ENCODE measurements around the gene TOP2B.

TOP2B gene

DNA sequence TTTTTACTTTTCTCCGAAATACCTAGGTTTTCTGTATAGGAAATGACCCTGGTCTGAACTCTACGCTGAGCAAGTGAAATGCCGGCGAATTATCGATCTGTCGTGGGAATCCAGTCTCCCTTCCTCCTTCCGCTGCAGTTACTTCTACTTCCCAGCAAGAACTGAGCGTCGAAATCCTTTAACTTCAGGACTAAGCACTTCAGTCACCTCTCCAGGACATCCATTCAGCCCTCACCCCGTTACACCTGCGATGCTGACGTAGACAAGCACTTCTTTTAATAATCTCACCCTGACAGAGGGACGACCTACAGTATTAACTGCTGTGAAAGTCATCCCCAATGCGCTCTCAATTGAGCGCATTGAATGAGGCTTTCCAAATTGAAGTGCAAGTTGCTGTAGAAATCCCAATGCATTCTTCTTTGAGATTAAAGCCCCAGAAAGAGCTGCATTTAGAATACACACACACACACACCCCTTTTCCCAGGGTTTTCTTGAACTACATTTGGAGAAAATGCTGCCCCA lies 1.3 kb downstream of the TOP2B start:
- Histone ChIP-seq H2AFZ (ENCODE audit: low read depth, low read length) (peak overlapping the region; percentile 52), H3K36me3 (ENCODE audit: insufficient read depth, low read length) (no peaks in the 10 kb centered on the region), H3K27me3 (ENCODE audit: insufficient read depth, low read length) (no peaks in the 10 kb centered on the region), H3K4me3 (ENCODE audit: low read length) (peak overlapping the region; percentile 82), H3K4me1 (ENCODE audit: insufficient read depth, low read length) (peaks cover 32% of the 10 kb centered on the region), H3K9me3 (ENCODE audit: low read length) (no peaks in the 10 kb centered on the region)

DNA sequence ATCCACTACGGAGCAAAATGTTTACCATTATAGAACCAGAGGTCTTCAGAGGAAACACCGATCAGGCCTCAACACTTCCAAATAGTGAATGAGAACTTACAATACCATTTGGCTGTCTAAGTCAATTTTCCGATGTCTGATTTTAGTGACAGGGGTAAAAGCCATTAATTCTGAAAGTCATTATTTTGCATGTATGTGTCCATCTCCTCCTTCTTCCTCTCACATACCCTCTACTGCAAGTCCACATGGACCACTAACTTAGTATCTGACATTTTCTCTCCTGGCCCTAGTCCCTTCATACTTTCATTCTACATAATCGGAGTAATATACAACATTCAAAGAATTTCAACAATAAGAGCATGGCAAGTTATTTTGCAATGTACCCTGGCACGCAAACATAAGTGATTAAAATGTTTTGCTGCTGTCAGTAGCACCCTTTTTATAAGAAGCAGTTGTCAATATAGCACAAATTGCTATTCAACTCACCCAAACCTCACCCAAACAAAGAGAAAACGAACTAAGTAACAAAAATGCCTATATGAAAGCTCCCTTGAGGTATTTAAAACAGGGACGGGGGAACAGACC lies 1.9 kb downstream of the TOP2B start:
- no peak overlapping the region for H2AFZ ChIP-seq (ENCODE audit: low read depth, low read length)
- H3K27me3 ChIP-seq (ENCODE audit: insufficient read depth, low read length): no peaks in the 10 kb centered on the region
- no peaks in the 10 kb centered on the region for H3K9me3 ChIP-seq (ENCODE audit: low read length)
- peaks cover 32% of the 10 kb centered on the region for H3K4me1 ChIP-seq (ENCODE audit: insufficient read depth, low read length)
- no peaks in the 10 kb centered on the region for H3K36me3 ChIP-seq (ENCODE audit: insufficient read depth, low read length)
- H3K4me3 ChIP-seq (ENCODE audit: low read length): peak overlapping the region; percentile 82

DNA sequence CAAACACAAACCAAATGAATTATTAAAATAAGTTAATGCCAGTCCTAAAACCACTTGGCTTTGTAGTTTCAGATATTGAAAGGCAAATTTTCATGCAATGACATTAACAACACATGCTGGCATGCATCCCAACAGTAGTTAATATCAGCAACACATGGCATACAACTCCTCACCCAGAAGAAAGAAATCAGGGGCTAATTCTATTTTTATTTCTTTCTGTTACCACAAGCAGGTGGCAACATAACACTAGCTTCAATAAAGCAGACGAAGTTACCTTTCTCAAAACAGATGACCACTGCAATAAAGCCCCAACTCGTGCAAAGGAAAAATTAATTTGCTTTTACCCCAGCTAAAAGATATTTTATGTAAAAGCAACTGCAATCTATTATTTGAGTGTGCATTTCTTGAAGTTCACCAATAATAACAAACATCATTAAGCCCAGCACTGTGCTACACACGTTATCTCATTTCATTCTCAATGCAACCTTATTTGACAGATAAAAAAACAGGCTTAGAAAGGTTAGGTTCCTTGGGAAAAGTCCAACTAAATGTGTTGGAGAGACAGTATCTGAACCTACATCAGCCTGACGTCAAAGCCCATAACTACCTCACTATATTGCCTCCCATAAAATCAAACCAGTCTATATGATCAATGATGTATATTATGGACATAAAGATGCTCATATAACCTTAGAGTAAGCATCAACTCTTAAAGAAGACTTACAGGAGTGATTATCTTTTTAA lies 2.8 kb downstream of the TOP2B start:
- Histone ChIP-seq H3K36me3 (ENCODE audit: insufficient read depth, low read length) (no peaks in the 10 kb centered on the region), H3K4me3 (ENCODE audit: low read length) (peak overlapping the region; percentile 82), H3K9me3 (ENCODE audit: low read length) (no peaks in the 10 kb centered on the region), H3K4me1 (ENCODE audit: insufficient read depth, low read length) (peaks cover 32% of the 10 kb centered on the region), H2AFZ (ENCODE audit: low read depth, low read length) (no peak overlapping the region), H3K27me3 (ENCODE audit: insufficient read depth, low read length) (no peaks in the 10 kb centered on the region)

DNA sequence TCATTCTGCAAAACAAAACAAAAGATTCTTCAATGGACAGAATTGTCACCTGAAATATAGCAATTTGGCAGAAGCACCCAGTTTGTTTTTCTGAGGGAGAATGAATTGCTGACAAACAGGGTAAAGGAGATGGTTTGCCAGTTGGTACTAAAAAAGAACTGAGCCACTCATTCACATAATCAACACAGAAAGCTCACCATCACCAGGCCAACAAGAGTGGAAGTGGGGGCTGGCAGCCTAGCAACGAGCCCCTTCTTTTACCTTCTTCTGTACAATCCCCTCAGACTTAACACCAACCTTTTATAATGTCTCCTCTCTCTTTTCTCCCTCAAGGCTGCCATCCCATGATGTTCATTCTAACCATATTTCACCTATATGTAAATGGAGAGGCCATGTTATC lies 5.9 kb downstream of the TOP2B start:
- H3K4me1 ChIP-seq (ENCODE audit: insufficient read depth, low read length): peaks cover 21% of the 10 kb centered on the region
- no peaks in the 10 kb centered on the region for H3K27me3 ChIP-seq (ENCODE audit: insufficient read depth, low read length)
- H3K9me3 ChIP-seq (ENCODE audit: low read length): no peaks in the 10 kb centered on the region
- no peak overlapping the region for H2AFZ ChIP-seq (ENCODE audit: low read depth, low read length)
- no peaks in the 10 kb centered on the region for H3K36me3 ChIP-seq (ENCODE audit: insufficient read depth, low read length)
- no peak overlapping the region for H3K4me3 ChIP-seq (ENCODE audit: low read length)

DNA sequence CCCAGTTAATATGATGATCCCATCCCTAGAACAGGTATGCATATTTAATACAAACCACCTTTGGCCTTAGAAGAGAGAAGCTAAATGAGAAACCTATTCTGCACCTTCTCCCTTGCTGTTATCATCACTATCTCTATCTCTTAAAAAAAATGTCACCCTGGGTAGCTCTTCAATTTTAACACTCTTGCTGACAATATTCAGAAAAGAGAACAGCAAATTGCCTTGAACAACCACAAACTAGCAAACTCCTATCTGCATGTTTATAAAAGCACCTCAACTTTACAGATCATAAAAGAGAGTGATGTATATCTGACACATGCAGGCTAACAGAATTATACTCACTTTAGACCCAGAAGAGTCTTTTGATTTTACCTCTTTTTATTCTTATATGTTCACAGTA lies 7.4 kb downstream of the TOP2B start:
- no peaks in the 10 kb centered on the region for H3K9me3 ChIP-seq (ENCODE audit: low read length)
- no peak overlapping the region for H2AFZ ChIP-seq (ENCODE audit: low read depth, low read length)
- H3K4me3 ChIP-seq (ENCODE audit: low read length): no peak overlapping the region
- H3K4me1 ChIP-seq (ENCODE audit: insufficient read depth, low read length): peaks cover 21% of the 10 kb centered on the region
- no peaks in the 10 kb centered on the region for H3K27me3 ChIP-seq (ENCODE audit: insufficient read depth, low read length)
- H3K36me3 ChIP-seq (ENCODE audit: insufficient read depth, low read length): no peaks in the 10 kb centered on the region

DNA sequence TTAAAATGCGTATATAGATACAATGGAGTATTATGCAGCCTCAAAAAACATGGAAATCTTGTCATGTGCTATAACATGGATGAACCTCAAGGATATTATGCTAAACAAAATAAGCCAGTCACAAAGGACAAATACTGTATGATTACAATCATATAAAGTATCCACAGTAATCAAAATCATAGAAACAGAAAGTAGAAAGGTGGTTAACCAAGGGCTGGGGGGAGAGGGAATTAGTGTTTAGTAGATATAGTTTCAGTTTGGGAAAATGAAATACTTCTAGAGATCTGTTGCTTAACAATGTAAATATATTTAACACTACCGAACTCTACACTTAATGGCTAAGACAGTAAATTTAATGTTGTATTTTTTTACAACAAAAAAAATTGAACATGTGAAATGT lies 9.0 kb downstream of the TOP2B start:
- Histone ChIP-seq H3K4me3 (ENCODE audit: low read length) (no peak overlapping the region), H3K27me3 (ENCODE audit: insufficient read depth, low read length) (no peaks in the 10 kb centered on the region), H2AFZ (ENCODE audit: low read depth, low read length) (no peak overlapping the region), H3K9me3 (ENCODE audit: low read length) (no peaks in the 10 kb centered on the region), H3K4me1 (ENCODE audit: insufficient read depth, low read length) (peaks cover 10% of the 10 kb centered on the region), H3K36me3 (ENCODE audit: insufficient read depth, low read length) (peaks cover 1% of the 10 kb centered on the region)

DNA sequence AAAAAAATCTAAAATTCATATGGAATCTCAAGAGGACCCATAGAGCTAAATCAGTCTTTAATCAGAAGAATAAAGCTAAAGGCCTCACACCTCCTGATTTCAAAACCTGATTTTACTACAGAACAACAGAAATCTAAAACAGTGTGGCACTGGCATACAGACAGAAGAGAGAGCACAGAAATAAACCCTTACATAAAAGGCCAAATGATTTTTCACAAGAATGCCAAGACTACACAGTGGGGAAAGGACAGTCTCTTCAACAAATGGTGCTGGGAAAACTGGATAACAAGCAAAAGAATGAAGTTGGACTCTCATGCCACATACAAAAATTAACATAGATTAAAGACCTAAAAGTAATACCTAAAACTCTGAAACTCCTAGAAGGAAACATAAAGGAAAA lies 10.1 kb downstream of the TOP2B start:
- Histone ChIP-seq H3K4me3 (ENCODE audit: low read length) (no peak overlapping the region), H3K9me3 (ENCODE audit: low read length) (peaks cover 2% of the 10 kb centered on the region), H3K4me1 (ENCODE audit: insufficient read depth, low read length) (peaks cover 6% of the 10 kb centered on the region), H3K36me3 (ENCODE audit: insufficient read depth, low read length) (peaks cover 3% of the 10 kb centered on the region), H3K27me3 (ENCODE audit: insufficient read depth, low read length) (no peaks in the 10 kb centered on the region), H2AFZ (ENCODE audit: low read depth, low read length) (no peak overlapping the region)

DNA sequence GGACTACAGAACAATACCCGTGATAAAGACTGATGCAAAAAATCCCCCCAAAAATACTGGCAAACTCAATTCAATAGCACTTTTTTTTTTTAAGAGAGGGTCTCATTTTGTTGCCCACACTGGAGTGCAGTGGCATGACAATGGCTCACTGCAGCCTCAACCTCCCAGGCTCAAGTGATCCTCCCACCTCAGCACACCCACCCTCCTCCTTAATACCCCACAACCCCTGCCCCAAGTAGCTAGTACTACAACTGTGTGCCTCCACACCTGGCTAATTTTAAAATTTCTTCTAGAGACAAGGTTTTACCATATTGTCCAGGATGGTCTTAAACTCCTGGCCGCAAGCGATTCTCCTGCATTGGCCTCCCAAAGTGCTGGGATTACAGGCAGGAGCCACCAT lies 11.4 kb downstream of the TOP2B start:
- Histone ChIP-seq H3K4me1 (ENCODE audit: insufficient read depth, low read length) (no peaks in the 10 kb centered on the region), H2AFZ (ENCODE audit: low read depth, low read length) (no peak overlapping the region), H3K27me3 (ENCODE audit: insufficient read depth, low read length) (no peaks in the 10 kb centered on the region), H3K36me3 (ENCODE audit: insufficient read depth, low read length) (peaks cover 3% of the 10 kb centered on the region), H3K9me3 (ENCODE audit: low read length) (peaks cover 2% of the 10 kb centered on the region), H3K4me3 (ENCODE audit: low read length) (no peak overlapping the region)

DNA sequence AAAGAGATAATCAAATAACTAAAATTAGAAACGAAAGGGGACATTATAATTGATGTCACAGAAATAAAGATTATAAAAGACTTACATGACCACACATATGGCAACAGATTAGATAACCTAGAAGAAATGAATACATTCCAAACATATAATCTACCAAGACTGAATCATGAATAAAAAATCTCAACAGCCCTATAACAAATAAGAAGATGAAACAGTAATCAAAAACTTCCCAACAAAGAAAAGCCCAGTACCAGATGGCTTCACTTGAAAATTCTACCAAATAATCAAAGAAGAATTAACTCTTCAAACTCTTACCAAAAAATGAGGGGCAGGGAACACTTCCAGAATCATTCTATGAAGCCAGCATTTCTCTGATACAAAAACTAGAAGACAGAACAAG lies 11.8 kb downstream of the TOP2B start:
- Histone ChIP-seq H3K4me1 (ENCODE audit: insufficient read depth, low read length) (no peaks in the 10 kb centered on the region), H3K27me3 (ENCODE audit: insufficient read depth, low read length) (no peaks in the 10 kb centered on the region), H2AFZ (ENCODE audit: low read depth, low read length) (no peak overlapping the region), H3K36me3 (ENCODE audit: insufficient read depth, low read length) (peaks cover 3% of the 10 kb centered on the region), H3K9me3 (ENCODE audit: low read length) (peaks cover 2% of the 10 kb centered on the region), H3K4me3 (ENCODE audit: low read length) (no peak overlapping the region)

DNA sequence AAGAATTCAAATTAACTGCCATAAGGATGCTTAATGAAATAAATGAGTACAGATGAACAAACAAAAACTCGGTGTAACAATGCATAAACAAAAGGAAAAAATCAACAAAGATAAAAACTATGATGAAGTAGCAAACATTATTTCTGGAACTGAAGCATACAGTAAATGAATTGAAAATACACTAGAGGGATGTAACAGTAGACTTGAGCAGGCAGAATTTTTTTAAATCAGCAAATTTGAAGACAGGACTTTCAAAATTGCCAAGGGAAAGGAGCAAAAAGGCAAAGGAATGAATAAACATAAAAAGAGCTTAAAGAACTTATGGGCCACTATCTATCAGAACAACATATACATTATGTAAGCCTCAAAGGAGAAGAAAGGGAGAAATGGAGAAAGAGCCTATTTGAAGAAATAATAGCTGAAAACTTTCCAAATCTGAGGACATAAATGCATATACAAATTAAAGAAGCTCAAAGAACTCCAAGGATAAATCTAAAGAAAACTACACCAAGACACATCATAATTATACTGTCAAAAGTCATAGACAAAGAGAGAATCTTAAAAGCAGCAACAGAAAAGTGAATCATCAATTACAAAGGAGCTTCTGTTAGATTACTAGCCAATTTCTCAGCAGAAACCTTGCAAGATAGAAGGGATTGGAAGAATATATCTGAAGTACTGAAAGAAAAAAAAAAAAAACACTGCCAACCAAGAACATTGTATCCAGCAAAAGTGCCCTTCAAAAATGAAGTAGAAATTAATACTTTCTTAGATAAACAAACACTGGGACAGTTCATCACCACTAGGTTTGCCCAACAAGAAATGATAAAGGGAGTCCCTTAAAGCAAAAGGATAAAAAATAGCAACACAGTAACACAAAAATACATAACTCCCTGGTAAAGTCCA lies 15.5 kb downstream of the TOP2B start:
- Histone ChIP-seq H3K4me1 (ENCODE audit: insufficient read depth, low read length) (no peaks in the 10 kb centered on the region), H2AFZ (ENCODE audit: low read depth, low read length) (no peak overlapping the region), H3K9me3 (ENCODE audit: low read length) (peaks cover 2% of the 10 kb centered on the region), H3K36me3 (ENCODE audit: insufficient read depth, low read length) (peaks cover 9% of the 10 kb centered on the region), H3K4me3 (ENCODE audit: low read length) (no peak overlapping the region), H3K27me3 (ENCODE audit: insufficient read depth, low read length) (no peaks in the 10 kb centered on the region)

DNA sequence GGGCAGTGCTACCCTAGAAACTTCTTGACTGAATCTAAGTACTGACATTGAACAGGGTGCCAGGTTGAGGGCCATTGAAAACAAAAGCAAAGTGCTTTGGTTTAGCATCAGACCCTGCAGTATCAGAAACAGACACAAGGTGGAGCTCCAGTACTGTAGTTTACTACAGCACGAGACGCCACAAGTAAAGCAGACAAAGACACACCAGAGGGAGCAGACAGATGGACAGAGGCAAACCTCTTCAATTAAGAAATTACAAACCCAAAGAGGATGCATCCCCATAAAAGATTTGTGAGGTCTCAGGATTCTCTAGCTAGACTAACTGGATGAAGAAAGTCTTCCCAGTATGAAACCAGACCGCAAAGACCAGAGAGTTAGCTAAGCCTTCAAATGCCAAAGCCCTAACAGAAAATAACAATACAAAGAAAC lies 16.6 kb downstream of the TOP2B start:
- H2AFZ ChIP-seq (ENCODE audit: low read depth, low read length): no peak overlapping the region
- peaks cover 17% of the 10 kb centered on the region for H3K36me3 ChIP-seq (ENCODE audit: insufficient read depth, low read length)
- no peaks in the 10 kb centered on the region for H3K27me3 ChIP-seq (ENCODE audit: insufficient read depth, low read length)
- peaks cover 2% of the 10 kb centered on the region for H3K9me3 ChIP-seq (ENCODE audit: low read length)
- no peak overlapping the region for H3K4me3 ChIP-seq (ENCODE audit: low read length)
- no peaks in the 10 kb centered on the region for H3K4me1 ChIP-seq (ENCODE audit: insufficient read depth, low read length)

DNA sequence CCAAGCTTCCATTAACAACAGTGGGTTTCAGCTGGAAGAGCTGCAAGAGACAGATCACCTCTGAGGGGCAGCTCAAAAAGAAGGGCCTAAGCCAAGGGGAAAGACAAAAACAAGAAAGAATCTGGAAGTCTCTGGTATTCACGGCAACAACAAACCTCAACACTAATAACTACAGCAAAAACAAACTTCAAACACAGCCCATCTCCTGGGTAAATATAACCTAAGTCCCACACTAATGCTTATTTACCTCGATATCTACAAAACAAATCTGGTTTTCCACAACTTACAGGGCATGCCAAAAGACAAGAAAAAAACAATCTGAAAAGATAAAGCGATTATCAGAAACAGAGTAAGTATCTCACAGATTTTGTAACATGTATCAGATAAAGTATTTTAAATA lies 29.7 kb downstream of the TOP2B start:
- H3K4me1 ChIP-seq (ENCODE audit: insufficient read depth, low read length): no peaks in the 10 kb centered on the region
- H2AFZ ChIP-seq (ENCODE audit: low read depth, low read length): no peak overlapping the region
- no peak overlapping the region for H3K4me3 ChIP-seq (ENCODE audit: low read length)
- H3K9me3 ChIP-seq (ENCODE audit: low read length): no peaks in the 10 kb centered on the region
- no peaks in the 10 kb centered on the region for H3K27me3 ChIP-seq (ENCODE audit: insufficient read depth, low read length)
- peaks cover 86% of the 10 kb centered on the region for H3K36me3 ChIP-seq (ENCODE audit: insufficient read depth, low read length)

DNA sequence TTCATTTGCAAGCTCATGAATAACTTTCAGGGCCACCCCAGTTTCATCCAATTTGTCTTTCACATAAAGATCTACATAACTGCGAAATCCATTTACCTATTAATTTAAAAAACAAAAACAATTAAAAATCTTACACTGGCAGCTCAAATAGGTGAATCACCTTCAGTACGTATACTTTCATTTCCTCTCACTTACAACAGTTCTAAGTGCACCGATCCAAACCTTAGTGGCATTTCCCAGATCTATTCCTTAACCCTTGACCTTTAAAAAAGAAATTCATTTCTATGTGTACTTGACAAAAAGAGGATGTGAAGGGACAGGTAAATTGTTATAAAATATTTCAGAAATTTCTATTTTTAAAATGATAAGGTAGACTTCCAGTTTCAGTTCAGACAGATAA lies 30.8 kb downstream of the TOP2B start:
- H3K36me3 ChIP-seq (ENCODE audit: insufficient read depth, low read length): peaks cover 87% of the 10 kb centered on the region
- no peaks in the 10 kb centered on the region for H3K27me3 ChIP-seq (ENCODE audit: insufficient read depth, low read length)
- no peaks in the 10 kb centered on the region for H3K4me1 ChIP-seq (ENCODE audit: insufficient read depth, low read length)
- H3K4me3 ChIP-seq (ENCODE audit: low read length): no peak overlapping the region
- no peaks in the 10 kb centered on the region for H3K9me3 ChIP-seq (ENCODE audit: low read length)
- H2AFZ ChIP-seq (ENCODE audit: low read depth, low read length): no peak overlapping the region

All from neuron (in vitro differentiated cells).